NCI-H2196 treated with DMSO at 0.1 percent for 48 hours (cell line): Measurements from ENCODE around the gene ITGAE.
A peak's percentile ranks its signal among the peaks of the same experiment; 100 is the strongest.

Experiments
- DNase-seq: peaks from one replicate; lab custom pipeline; 2025; ENCODE audit not compliant: unreplicated experiment; lab: John Stamatoyannopoulos, UW

ITGAE gene

DNA sequence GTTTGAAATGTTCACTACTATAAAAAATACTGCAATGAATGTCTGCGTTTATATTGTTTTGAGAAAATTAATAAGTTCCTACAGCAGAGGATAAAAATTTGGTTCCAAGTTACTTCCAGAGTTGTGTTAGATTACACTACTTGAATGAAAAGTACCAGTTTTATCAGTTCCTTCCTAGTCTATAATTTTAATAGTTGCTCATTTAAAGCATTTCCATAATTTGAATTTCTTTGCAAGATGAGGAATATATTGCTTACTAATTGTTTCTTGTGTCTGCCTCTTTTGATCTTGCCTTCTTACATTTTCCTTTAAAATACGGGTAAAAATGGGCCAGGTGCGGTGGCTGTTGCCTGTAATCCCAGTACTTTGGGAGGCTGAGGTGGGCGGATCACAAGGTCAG, 128.4 kb downstream of the ITGAE start:
- DNase-seq = no peak

DNA sequence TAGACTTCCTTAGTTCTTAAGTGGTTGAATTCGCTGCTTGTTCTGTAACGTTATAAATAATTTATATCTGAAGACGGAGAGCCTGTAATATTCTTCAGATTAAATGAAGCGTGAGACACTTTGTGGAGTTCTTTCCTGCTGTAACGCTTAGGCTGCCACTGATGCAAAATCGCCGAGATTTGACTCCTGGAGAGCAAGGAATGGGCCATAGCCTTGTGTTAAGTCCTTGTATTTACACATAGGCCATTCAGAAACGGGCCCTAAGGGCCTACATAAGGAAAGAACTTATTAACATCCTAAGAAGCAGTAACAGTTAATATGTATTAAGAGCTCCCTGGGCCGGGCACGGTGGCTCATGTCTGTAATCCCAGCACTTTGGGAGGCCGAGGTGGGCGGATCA, 131.4 kb downstream of the ITGAE start:
- DNase-seq = no peak

DNA sequence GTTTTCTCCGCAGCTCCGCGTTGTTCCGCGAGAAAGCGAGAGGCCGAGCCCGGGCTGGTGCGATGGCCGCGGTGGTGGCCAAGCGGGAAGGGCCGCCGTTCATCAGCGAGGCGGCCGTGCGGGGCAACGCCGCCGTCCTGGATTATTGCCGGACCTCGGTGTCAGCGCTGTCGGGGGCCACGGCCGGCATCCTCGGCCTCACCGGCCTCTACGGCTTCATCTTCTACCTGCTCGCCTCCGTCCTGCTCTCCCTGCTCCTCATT, 132.0 kb downstream of the ITGAE start:
- no peak for DNase-seq

DNA sequence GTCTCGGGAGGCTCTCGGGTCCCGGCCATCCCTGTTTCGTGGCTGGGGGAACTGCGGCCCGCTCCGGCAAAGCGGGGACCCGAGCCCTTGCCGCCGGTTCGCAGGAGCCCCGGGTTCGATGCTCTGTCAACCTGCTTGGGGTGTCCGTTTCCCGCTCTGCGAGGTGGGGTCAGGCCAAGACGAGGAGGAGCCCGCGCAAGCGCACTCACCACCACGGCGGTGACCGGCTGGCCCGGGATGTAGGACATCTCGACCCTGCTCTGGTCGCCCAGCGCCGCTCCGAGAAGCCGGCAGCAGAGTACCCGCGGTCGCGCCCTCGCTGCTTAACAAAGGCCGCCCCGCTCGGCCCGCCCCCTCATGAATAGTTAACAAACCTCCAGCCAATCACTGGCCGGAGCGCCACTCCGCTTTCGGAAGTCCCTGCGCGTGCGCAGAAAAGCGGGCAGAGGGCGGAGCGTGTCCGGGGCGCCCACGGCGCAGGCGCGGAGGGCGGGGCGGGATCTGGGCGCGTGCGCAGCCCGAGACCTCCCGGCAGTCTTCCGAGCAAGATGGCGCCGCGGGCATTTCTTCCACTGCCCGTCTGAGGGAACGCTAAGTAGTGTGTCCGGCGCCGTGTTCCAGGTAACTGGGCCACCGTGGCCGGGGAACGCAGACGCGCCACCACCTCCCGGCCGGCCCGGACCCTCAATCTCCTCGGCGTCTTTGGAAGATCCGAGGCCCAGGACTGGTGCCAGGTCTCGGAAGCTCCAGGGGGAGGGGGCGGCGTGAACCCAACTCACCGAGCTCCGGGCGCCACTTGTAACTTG, 132.5 kb downstream of the ITGAE start, which contains the start of the genes EMC6 and TAX1BP3:
TSS of gene EMC6 (plus strand) at position 534 of the 806 bp plus-strand sequence. CDS start 335 bp downstream, outside the sequence.
TSS of gene TAX1BP3 (minus strand) at position 300 of the 806 bp plus-strand sequence. CDS start at position 248, 52 bp downstream.
- peak; percentile 66 for DNase-seq

DNA sequence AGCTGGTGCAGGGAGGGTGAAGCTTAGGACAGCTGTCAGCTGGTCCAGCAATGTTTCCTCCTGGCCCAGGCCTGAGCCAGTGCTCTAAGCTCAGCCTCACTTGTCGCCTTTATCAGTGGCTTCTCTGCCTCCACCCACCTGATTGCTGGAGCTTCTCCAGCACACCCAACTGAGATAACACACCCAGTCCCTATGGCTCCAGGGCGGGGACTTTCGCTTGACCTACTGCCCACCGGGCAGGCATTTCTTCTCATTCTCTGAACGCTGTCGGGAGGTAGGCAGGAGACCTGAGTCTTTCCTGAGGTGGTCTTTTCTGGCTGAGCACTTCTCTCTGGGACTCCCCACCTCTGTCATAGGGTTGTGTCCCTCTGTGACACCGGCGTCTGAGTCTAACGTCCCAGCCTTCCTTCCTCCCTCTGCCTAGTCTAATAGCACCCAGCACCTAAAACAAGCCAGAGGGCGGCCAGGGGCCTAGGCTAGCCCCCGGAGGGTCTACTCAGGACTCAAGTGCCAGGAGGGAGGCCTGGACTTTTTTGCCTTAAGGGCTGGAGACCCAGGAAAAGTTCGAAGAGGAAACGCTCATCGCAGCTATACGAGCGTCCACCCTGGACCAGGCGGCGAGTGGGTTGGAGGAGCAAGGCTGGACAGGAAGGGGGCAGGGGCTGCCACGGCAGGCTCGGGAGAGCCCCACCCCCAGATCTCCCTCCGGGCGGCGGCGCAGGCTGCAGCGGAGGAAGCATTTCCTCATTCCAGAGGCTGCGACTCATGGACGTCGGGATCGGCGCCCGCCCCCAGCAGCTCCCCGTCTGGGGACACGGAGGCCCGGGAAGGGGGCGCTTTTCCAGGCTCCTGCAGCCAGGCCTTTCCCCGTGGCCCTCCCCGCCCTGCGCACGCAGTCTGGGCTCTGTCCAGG, 133.4 kb downstream of the ITGAE start:
- no peak for DNase-seq

DNA sequence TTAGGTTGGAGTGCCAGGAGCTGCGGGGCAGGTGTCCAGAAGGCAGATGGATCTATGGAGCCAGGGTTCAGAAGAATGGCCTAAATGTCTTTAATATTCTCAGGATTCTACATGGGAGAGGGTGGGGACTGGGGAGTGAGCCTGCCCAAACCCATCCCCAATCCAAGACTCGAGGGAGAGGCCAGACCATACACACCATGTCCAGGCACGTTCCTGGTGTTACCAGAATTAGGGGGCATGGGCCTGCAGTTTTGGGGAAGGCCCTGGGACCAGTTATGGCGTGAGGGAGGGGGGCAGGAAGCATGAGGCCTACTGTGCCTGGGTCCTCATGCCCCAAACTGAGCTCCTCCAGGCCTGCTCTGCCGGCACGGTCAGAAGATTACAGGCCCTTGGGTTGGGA, 134.5 kb downstream of the ITGAE start:
- DNase-seq = no peak

DNA sequence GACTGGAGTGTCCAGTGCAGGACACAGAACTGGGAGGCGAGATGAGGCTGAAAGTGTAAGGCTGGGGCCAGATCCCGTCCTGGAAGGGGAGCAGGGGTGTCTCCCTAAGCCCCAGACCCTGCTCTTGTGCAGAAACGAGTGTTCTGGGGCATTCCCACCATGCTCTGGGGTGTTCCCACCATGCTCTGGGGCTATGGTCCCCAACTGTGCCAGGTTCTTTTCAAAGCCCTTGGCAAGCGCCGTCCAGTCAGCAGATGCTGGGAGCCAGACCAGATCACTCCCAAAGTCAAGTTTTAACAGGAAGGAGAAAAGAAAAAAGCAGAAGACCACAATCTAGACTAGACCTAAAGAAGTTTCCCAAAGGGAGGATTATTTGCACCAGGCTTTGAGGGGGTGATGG, 135.2 kb downstream of the ITGAE start:
- no peak for DNase-seq
